Activated naive CD8-positive, alpha-beta T cell treated with anti-CD3 and anti-CD28 coated beads, Interleukin-2, amount 10 ng/mL, durations not matched to agents 7 days and 5 days (primary cell): ENCODE results near the gene CA10. TPM values are rescaled to one million over a fixed set of nuclear protein-coding genes. Genes with fewer than 3 reads are reported as not detected.

Experiments
- ATAC-seq: fragments of 150-1000 bp; cut with Tn5 transposase; one replicate; pipeline ENCODE4 v1.10.0; 2021; ENCODE audit warnings: low read depth, moderate library complexity
- POLR2A ChIA-PET: fragments of 350-600 bp; sonication (Branson Sonifier 250); formaldehyde crosslinking; loops from one replicate; lab custom pipeline; 2021; ENCODE audit warnings: antibody characterized with exemption; lab: Charles Lee
- DNase-seq: peaks from one replicate; pipeline ENCODE4 v3.0.0; 2021
- H3K27ac Mint-ChIP-seq: one replicate; pipeline ENCODE4 v1.8.0; 2022; ENCODE audit warnings: mild to moderate bottlenecking, mixed read lengths
- H3K27me3 Mint-ChIP-seq: one replicate; pipeline ENCODE4 v1.8.0; 2022; ENCODE audit warnings: mild to moderate bottlenecking, moderate library complexity, mixed read lengths
- H3K36me3 Mint-ChIP-seq: one replicate; pipeline ENCODE4 v1.8.0; 2021; ENCODE audit warnings: mild to moderate bottlenecking, mixed read lengths
- H3K4me1 Mint-ChIP-seq: one replicate; pipeline ENCODE4 v1.8.0; 2021; ENCODE audit warnings: mixed read lengths
- H3K4me3 Mint-ChIP-seq: one replicate; pipeline ENCODE4 v1.8.0; 2022; ENCODE audit warnings: mild to moderate bottlenecking, moderate library complexity, mixed read lengths
- H3K9me3 Mint-ChIP-seq: one replicate; pipeline ENCODE4 v1.8.0; 2021; ENCODE audit warnings: mixed read lengths
- total RNA-seq, 2 experiments: library from RNA; stranded (reverse); gene quantifications; one replicate each; pipeline ENCODE4 v1.2.3, GENCODE V29; 2021

CA10 gene
- total RNA-seq, 2 experiments from 2014 or later = 0.20 TPM; not detected in 1

DNA sequence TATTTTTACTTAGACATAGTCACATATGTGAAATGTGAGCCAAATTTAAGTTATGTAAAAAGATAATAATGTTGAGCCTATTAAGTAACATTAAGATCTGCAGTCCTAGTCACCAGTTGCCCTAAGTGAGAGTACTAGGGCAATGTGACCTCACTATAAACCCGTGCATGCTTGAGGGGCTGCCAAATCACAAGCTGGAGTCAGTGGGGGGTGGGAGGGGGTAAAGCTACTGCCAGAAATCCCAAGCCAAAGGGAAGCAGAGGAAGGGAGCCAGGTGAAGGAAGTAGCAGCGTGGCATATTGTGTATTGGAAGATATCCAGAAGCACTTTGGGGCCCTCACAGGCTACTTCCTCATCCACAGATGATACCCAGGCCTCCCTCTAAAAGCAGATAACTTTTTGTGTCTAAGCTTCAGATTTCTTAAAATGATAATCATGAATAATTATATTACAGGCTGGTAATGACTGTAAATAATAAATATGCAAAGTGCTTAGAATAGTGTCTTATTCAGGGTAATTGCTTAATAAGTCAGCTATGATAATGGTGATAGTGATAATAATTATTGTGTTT is 134.1 kb downstream of the CA10 start:
- DNase-seq (no peak), ATAC-seq (no peak)
- Mint-ChIP-seq H3K36me3 (no peaks in the 10 kb centered on the region), H3K9me3 (no peaks in the 10 kb centered on the region), H3K4me3 (no peak overlapping the region), H3K27ac (no peak overlapping the region), H3K4me1 (no peaks in the 10 kb centered on the region), H3K27me3 (peaks cover 6% of the 10 kb centered on the region)
- POLR2A ChIA-PET = no interaction called here

GRCh38 chr17:52011064-52011463 is 147.4 kb downstream of the CA10 start:
- POLR2A ChIA-PET = no interaction called here
- no peak overlapping the region for H3K4me3 Mint-ChIP-seq
- DNase-seq (no peak), ATAC-seq (no peak)
- H3K9me3 Mint-ChIP-seq = no peaks in the 10 kb centered on the region
- H3K36me3 Mint-ChIP-seq = no peaks in the 10 kb centered on the region
- no peaks in the 10 kb centered on the region for H3K27me3 Mint-ChIP-seq
- H3K27ac Mint-ChIP-seq = no peak overlapping the region
- no peaks in the 10 kb centered on the region for H3K4me1 Mint-ChIP-seq

DNA sequence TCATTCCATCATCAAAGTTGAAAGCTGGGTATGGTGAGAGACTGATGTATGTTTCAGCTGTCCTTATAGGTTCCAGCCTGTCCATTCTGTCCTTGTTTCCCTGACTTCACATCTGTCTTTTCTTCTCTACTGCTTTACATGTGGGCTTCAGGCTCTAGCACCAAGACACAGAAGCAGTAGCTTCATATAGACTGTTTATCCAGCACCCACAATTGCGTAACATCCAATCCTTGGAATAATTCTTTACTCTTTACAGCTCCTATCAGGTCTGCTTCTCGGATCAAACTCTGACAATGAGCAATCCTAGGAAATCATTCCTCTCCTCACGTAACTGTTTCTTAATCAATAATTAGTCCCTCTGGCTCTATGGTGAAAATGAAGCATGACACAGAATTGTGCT is 158.9 kb downstream of the CA10 start:
- H3K27me3 Mint-ChIP-seq = no peaks in the 10 kb centered on the region
- ATAC-seq (no peak), DNase-seq (no peak)
- POLR2A ChIA-PET = no interaction called here
- no peaks in the 10 kb centered on the region for H3K36me3 Mint-ChIP-seq
- H3K4me1 Mint-ChIP-seq = no peaks in the 10 kb centered on the region
- H3K9me3 Mint-ChIP-seq = no peaks in the 10 kb centered on the region
- H3K27ac Mint-ChIP-seq = no peak overlapping the region
- no peak overlapping the region for H3K4me3 Mint-ChIP-seq

DNA sequence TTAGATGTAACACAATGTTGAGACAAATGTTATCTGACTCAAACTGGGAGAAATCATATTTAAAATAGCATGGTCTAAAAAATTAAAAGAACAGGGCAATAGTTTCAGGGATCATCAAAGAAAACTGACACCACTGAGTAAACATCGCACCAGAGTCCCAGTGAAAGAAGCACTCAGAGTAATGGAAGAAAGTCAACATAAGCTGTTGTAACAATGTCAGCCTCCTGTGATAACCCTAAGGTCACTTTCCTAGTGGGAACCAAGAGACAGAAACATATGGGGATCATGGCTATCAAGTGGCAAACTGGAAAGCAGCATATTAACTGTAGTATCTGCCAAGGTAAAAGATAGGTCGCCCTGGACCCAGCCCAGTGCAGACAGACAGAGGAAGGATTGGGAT is 160.8 kb downstream of the CA10 start:
- POLR2A ChIA-PET = no interaction called here
- no peak for DNase-seq
- no peak overlapping the region for H3K27ac Mint-ChIP-seq
- H3K27me3 Mint-ChIP-seq = no peaks in the 10 kb centered on the region
- H3K4me3 Mint-ChIP-seq = no peak overlapping the region
- no peaks in the 10 kb centered on the region for H3K36me3 Mint-ChIP-seq
- no peaks in the 10 kb centered on the region for H3K9me3 Mint-ChIP-seq
- no peaks in the 10 kb centered on the region for H3K4me1 Mint-ChIP-seq
- ATAC-seq = no peak

DNA sequence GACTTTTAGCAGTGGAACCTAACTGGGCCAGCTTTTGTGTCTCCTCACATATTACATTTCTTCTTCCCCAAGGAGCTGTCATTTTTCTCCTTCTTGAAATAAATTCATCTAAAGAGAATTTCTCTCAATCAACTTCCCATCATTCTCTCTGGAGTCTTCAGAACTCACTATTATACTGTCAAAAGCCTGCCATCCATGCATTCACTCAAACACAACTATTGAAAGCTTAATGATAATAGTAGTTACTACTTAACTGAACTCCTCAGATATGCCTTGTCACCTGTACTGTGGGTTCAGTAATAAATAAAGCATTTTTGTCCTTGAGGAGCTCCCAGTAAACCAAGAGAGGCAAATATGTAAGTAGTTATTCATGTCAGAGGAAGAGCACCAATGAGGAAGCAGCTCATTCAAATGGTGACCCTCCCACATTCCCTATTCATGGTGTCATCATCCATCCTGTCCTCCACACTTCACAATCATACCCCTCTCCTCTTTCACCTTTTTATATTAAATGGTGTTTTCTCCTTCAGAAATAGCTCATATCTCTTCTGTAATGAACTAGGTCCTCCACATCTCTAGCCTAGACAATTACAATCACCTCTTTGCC is 162.6 kb downstream of the CA10 start:
- H3K4me1 Mint-ChIP-seq = no peaks in the 10 kb centered on the region
- H3K27me3 Mint-ChIP-seq = no peaks in the 10 kb centered on the region
- no peaks in the 10 kb centered on the region for H3K9me3 Mint-ChIP-seq
- no peak overlapping the region for H3K27ac Mint-ChIP-seq
- ATAC-seq (no peak), DNase-seq (no peak)
- H3K36me3 Mint-ChIP-seq = no peaks in the 10 kb centered on the region
- H3K4me3 Mint-ChIP-seq = no peak overlapping the region
- POLR2A ChIA-PET = no interaction called here

DNA sequence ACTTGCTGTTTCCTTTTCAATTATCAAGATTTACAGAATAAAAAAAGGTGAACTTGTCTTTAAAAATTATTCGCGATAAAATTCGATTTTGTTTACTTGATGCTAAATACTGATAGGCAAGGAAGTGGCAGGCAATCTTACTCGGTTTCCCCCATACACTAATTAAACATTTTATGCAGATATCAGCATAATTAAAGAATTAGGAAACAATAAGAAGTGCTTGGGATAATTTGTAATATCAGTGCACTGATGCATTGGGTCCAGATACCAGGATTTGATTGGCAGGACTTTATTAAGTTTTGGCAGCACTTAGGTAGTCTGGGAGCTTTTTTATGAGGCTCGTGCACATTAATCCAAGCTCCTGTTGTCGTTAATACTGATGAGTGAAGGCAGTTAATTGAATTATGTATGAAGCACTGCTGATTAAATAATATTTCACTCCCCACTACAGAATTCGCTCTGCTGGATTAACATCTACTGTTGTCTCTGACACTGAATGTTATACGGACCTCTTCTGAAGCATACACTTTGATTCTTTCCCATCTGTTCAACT is 165.6 kb downstream of the CA10 start:
- ATAC-seq = no peak
- H3K27ac Mint-ChIP-seq = no peak overlapping the region
- POLR2A ChIA-PET = no interaction called here

DNA sequence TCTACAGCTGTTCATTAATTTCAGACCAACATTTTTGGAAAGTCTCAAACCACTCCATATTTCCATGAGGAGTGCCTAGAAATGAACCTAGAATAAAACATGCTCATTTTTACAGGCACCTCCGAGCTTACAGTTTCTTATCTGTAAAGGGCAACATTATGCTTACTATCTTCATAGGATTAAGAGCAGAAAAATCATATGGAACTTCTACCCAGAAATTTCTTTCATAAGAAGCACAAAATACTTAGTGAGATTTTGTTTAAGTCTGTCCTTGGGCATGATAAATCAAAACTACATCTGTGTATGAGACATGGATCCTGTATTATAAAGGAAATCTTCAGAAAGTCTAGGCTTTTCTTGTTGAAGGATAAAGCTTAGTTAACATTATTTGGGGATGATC is 187.4 kb downstream of the CA10 start:
- no peak overlapping the region for H3K4me3 Mint-ChIP-seq
- H3K36me3 Mint-ChIP-seq = no peaks in the 10 kb centered on the region
- no peaks in the 10 kb centered on the region for H3K27me3 Mint-ChIP-seq
- ATAC-seq (no peak), DNase-seq (no peak)
- no peaks in the 10 kb centered on the region for H3K9me3 Mint-ChIP-seq
- no peaks in the 10 kb centered on the region for H3K4me1 Mint-ChIP-seq
- no peak overlapping the region for H3K27ac Mint-ChIP-seq
- POLR2A ChIA-PET = no interaction called here

More for the DNA sequence above, 165.6 kb downstream of the CA10 start:
- no peak for DNase-seq
- no peak overlapping the region for H3K4me3 Mint-ChIP-seq
- H3K27me3 Mint-ChIP-seq = no peaks in the 10 kb centered on the region
- no peaks in the 10 kb centered on the region for H3K36me3 Mint-ChIP-seq
- no peaks in the 10 kb centered on the region for H3K9me3 Mint-ChIP-seq
- H3K4me1 Mint-ChIP-seq = no peaks in the 10 kb centered on the region

DNA sequence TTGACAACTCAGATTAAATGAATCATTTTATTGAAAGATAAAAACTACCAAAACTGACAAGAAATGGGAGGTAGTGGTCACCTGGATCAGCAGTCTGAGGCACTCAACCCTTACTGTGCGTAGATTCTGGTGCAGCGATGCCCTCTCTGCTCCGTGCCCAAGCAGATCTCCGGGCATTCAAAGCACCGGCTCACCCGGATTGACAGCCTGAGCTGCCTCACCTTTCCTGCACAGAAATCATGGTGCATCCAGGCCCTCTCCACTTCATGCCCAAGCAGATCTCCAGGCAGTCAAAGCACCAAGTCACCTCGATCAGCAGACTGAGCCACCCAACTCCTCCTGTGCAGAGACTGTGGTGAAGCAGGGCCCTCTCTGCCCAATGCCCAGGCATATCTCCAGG is 196.8 kb downstream of the CA10 start:
- POLR2A ChIA-PET = no interaction called here
- no peaks in the 10 kb centered on the region for H3K36me3 Mint-ChIP-seq
- DNase-seq (no peak), ATAC-seq (no peak)
- H3K4me3 Mint-ChIP-seq = no peak overlapping the region
- H3K9me3 Mint-ChIP-seq = peaks cover 2% of the 10 kb centered on the region
- H3K27me3 Mint-ChIP-seq = no peaks in the 10 kb centered on the region
- no peak overlapping the region for H3K27ac Mint-ChIP-seq
- no peaks in the 10 kb centered on the region for H3K4me1 Mint-ChIP-seq

GRCh38 chr17:51957786-51958185 is 200.7 kb downstream of the CA10 start:
- Mint-ChIP-seq H3K4me1 (no peaks in the 10 kb centered on the region), H3K9me3 (peaks cover 1% of the 10 kb centered on the region), H3K36me3 (no peaks in the 10 kb centered on the region), H3K27ac (no peak overlapping the region), H3K4me3 (no peak overlapping the region), H3K27me3 (no peaks in the 10 kb centered on the region)
- POLR2A ChIA-PET = no interaction called here
- ATAC-seq (no peak), DNase-seq (no peak)

GRCh38 chr17:51955245-51955644 is 203.3 kb downstream of the CA10 start:
- POLR2A ChIA-PET = no interaction called here
- Mint-ChIP-seq H3K4me1 (no peaks in the 10 kb centered on the region), H3K27ac (no peak overlapping the region), H3K27me3 (no peaks in the 10 kb centered on the region), H3K9me3 (no peaks in the 10 kb centered on the region), H3K4me3 (no peak overlapping the region), H3K36me3 (no peaks in the 10 kb centered on the region)
- no peak for ATAC-seq
- no peak for DNase-seq

- Mint-ChIP-seq H3K27ac (no peak overlapping the region), H3K27me3 (no peaks in the 10 kb centered on the region), H3K36me3 (no peaks in the 10 kb centered on the region), H3K9me3 (no peaks in the 10 kb centered on the region), H3K4me3 (no peak overlapping the region), H3K4me1 (no peaks in the 10 kb centered on the region)
- ATAC-seq (no peak), DNase-seq (no peak)
- POLR2A ChIA-PET = no interaction called here
Observed at GRCh38 chr17:51954232-51954765, 204.2 kb downstream of the CA10 start.

- POLR2A ChIA-PET = no interaction called here
- Mint-ChIP-seq H3K27ac (no peak overlapping the region), H3K36me3 (no peaks in the 10 kb centered on the region), H3K9me3 (no peaks in the 10 kb centered on the region), H3K27me3 (no peaks in the 10 kb centered on the region), H3K4me1 (no peaks in the 10 kb centered on the region), H3K4me3 (no peak overlapping the region)
- DNase-seq (no peak), ATAC-seq (no peak)
Observed at GRCh38 chr17:51951741-51952140, 206.8 kb downstream of the CA10 start.

DNA sequence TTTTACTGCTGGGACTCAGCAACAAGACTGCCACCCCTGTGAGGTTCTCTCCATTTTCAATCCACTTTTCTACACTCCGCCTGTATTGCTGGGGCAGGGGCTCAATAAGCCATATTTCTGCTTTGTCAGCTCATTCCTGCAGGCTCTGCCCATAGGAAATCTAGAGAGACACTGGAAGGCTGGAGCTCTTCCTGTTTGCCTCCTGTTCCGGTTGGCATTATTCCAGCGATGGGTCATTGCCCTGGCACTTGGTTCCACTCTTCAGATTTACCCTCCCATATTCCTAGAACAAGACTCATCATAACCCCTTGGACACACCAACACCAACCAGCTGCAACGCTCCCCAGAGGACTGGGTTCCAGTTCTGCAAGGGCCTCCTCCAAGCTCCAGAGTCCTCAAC is 210.4 kb downstream of the CA10 start:
- no peak for ATAC-seq
- Mint-ChIP-seq H3K9me3 (no peaks in the 10 kb centered on the region), H3K27ac (no peak overlapping the region), H3K36me3 (no peaks in the 10 kb centered on the region), H3K4me3 (no peak overlapping the region), H3K27me3 (no peaks in the 10 kb centered on the region), H3K4me1 (no peaks in the 10 kb centered on the region)
- POLR2A ChIA-PET = no interaction called here
- no peak for DNase-seq

DNA sequence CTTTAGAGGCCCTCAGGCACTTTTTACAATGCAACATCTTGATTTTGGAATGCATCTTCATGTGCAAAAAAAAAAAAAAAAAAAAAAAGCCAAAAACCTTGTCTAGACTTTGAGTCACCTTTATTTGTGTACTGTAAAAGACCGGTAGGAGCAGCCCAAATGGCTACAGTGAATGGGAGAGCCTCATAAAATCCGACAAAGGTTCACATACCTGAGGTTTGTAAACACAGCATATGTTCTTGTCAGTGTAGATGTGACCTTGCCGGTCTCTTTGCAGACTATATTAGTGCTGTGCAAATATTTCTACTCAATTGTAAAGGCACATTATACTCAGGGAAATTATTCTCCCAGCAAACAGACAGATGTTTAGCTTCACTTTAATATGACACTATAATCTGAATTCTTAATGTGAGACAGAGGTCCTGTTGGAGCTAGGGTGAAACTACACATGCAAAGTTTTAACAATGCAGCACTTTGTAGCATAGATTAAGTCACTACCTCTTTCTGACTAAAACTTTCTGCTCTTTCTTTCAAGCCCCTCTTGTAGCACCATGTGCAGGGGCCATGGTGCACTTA is 211.3 kb downstream of the CA10 start:
- Mint-ChIP-seq H3K27me3 (no peaks in the 10 kb centered on the region), H3K4me3 (no peak overlapping the region), H3K36me3 (no peaks in the 10 kb centered on the region), H3K9me3 (no peaks in the 10 kb centered on the region), H3K27ac (no peak overlapping the region), H3K4me1 (no peaks in the 10 kb centered on the region)
- POLR2A ChIA-PET = interaction anchor here (0.7 kb wide), 1 partner anchor 1223 kb away, joined by 4 read pairs; no protein-coding TSS in a partner anchor
- ATAC-seq (no peak), DNase-seq (no peak)
